H1 (cell line): ENCODE data around the gene SERPINB13. TPM values are rescaled to one million over a fixed set of nuclear protein-coding genes. Genes with fewer than 3 reads are reported as not detected.

ENCODE experiments used
- CTCF ChIA-PET: fragments of 300-600 bp; sonication (Branson Sonifier 250); formaldehyde crosslinking; loops from one replicate; lab custom pipeline; 2021; ENCODE audit not compliant: partially characterized antibody; lab: Charles Lee
- POLR2A ChIA-PET: fragments of 300-600 bp; sonication (Branson Sonifier 250); formaldehyde crosslinking; loops from one replicate; lab custom pipeline; 2021; ENCODE audit warnings: inconsistent platforms; ENCODE audit not compliant: partially characterized antibody; lab: Charles Lee
- DNase-seq, 2 experiments: peaks; one replicate each; pipeline versions ENCODE4 v3.0.0 to v3.0.0-alpha.2; 2010 to 2022; ENCODE audit warnings: low spot score in 2 of 2, low read depth in 1 of 2, mixed read lengths in 1 of 2
- FAIRE-seq: peaks from 2 replicates; lab custom pipeline; 2011; peaks lifted over from hg19 to GRCh38; lab: Jason Lieb, UNC
- H2AFZ ChIP-seq: 2 replicates; pipeline ENCODE4 v1.8.1; 2012; ENCODE audit warnings: low read length, inconsistent platforms
- H2AK5ac ChIP-seq: 2 replicates; pipeline ENCODE4 v1.6.1; 2013; ENCODE audit warnings: low read depth, low read length
- H2BK120ac ChIP-seq: replicated peaks from 2 replicates; pipeline ENCODE3; 2013; ENCODE audit warnings: low read depth, low read length, inconsistent platforms
- H2BK12ac ChIP-seq: 2 replicates; pipeline ENCODE4 v1.6.1; 2013; ENCODE audit warnings: low read depth, low read length
- H2BK15ac ChIP-seq: 2 replicates; pipeline ENCODE4 v1.6.1; 2013; ENCODE audit warnings: low read length
- H2BK20ac ChIP-seq: 2 replicates; pipeline ENCODE4 v1.6.1; 2013; ENCODE audit warnings: low read length
- H2BK5ac ChIP-seq: 2 replicates; pipeline ENCODE4 v1.6.1; 2013; ENCODE audit warnings: low read depth, low read length
- H3K14ac ChIP-seq: 2 replicates; pipeline ENCODE4 v1.6.1; 2013; ENCODE audit warnings: inconsistent platforms; ENCODE audit not compliant: insufficient read length
- H3K18ac ChIP-seq: 2 replicates; pipeline ENCODE4 v1.6.1; 2013; ENCODE audit warnings: low read length; ENCODE audit errors: extremely low read depth
- H3K23ac ChIP-seq: 2 replicates; pipeline ENCODE4 v1.6.1; 2013; ENCODE audit warnings: inconsistent platforms; ENCODE audit not compliant: insufficient read length
- H3K23me2 ChIP-seq: 2 replicates; pipeline ENCODE4 v1.6.1; 2013; ENCODE audit warnings: low read depth, low read length
- H3K27ac ChIP-seq: 2 replicates; pipeline ENCODE4 v1.6.1; 2011; ENCODE audit warnings: low read depth, low read length, inconsistent platforms
- H3K27me3 ChIP-seq, 4 experiments: replicated peaks in 1 of 4; 1 replicate in 1 of 4; 2 replicates in 3 of 4; pipeline versions ENCODE4 v1.6.1 to v1.8.1; 2011 to 2013; ENCODE audit warnings: low read length in 3 of 4, mild to moderate bottlenecking in 3 of 4, inconsistent platforms in 2 of 4, mixed read lengths in 2 of 4, moderate library complexity in 1 of 4; ENCODE audit not compliant: control insufficient read depth in 3 of 4, insufficient read depth in 3 of 4; ENCODE audit errors: extremely low read depth in 1 of 4
- H3K36me3 ChIP-seq, 4 experiments: 2 replicates each; pipeline versions ENCODE4 v1.6.1 to v1.8.1; 2011 to 2013; ENCODE audit warnings: mild to moderate bottlenecking in 4 of 4, low read length in 3 of 4, moderate library complexity in 2 of 4, control low read depth in 1 of 4, inconsistent platforms in 1 of 4; ENCODE audit not compliant: insufficient read depth in 4 of 4, control insufficient read depth in 2 of 4
- H3K4ac ChIP-seq: replicated peaks from 2 replicates; pipeline ENCODE3; 2013; ENCODE audit warnings: low read length, low read depth, mixed read lengths, inconsistent platforms; ENCODE audit not compliant: insufficient read length
- H3K4me1 ChIP-seq, 4 experiments: replicated peaks in 1 of 4; 1 replicate in 1 of 4; 2 replicates in 3 of 4; pipeline versions ENCODE4 v1.6.1 to v1.8.1; 2011 to 2013; ENCODE audit warnings: low read length in 3 of 4, inconsistent platforms in 2 of 4, mixed read lengths in 1 of 4; ENCODE audit not compliant: insufficient read depth in 4 of 4, control insufficient read depth in 3 of 4
- H3K4me2 ChIP-seq, 2 experiments: 2 replicates each; pipeline versions ENCODE4 v1.6.1 to v1.8.1; 2011 to 2013; ENCODE audit warnings: low read depth in 2 of 2, low read length in 2 of 2, control low read depth in 1 of 2, inconsistent platforms in 1 of 2, mild to moderate bottlenecking in 1 of 2; ENCODE audit not compliant: insufficient read depth in 1 of 2
- H3K4me3 ChIP-seq, 4 experiments: fragments of 200-600, 300-600 bp in 1 of 4; sonication (generic), shearing (Covaris generic), sonication (Bioruptor Twin) in 1 of 4; 2 replicates each; pipeline versions ENCODE4 v1.5.1 to v1.8.1; 2011 to 2016; ENCODE audit warnings: low read length in 4 of 4, low read depth in 3 of 4, control low read depth in 2 of 4, inconsistent platforms in 2 of 4, mild to moderate bottlenecking in 2 of 4, mixed read lengths in 1 of 4, moderate library complexity in 1 of 4; ENCODE audit not compliant: insufficient read depth in 2 of 4; ENCODE audit errors: extremely low read depth in 1 of 4
- H3K56ac ChIP-seq: replicated peaks from 2 replicates; pipeline ENCODE3; 2013; ENCODE audit warnings: low read depth, mild to moderate bottlenecking, mixed read lengths, low read length, inconsistent platforms; ENCODE audit not compliant: insufficient read length
- H3K79me1 ChIP-seq: 2 replicates; pipeline ENCODE4 v1.6.1; 2013; ENCODE audit warnings: low read depth, low read length, control low read depth
- H3K79me2 ChIP-seq, 2 experiments: 2 replicates each; pipeline versions ENCODE4 v1.6.1 to v1.8.1; 2012 to 2013; ENCODE audit warnings: low read length in 2 of 2, mild to moderate bottlenecking in 2 of 2, inconsistent platforms in 1 of 2; ENCODE audit not compliant: insufficient read depth in 2 of 2, control insufficient read depth in 1 of 2
- H3K9ac ChIP-seq, 4 experiments: replicated peaks in 1 of 4; 1 replicate in 1 of 4; 2 replicates in 3 of 4; pipeline versions ENCODE4 v1.6.1 to v1.8.1; 2011 to 2013; ENCODE audit warnings: low read depth in 3 of 4, low read length in 3 of 4, control low read depth in 2 of 4, mild to moderate bottlenecking in 2 of 4, moderate library complexity in 2 of 4, inconsistent platforms in 1 of 4; ENCODE audit errors: extremely low read depth in 1 of 4
- H3K9me3 ChIP-seq, 2 experiments: 2 replicates each; pipeline versions ENCODE4 v1.6.1 to v1.8.1; 2012 to 2013; ENCODE audit warnings: mild to moderate bottlenecking in 2 of 2, moderate library complexity in 2 of 2, control low read depth in 1 of 2, inconsistent platforms in 1 of 2, low read depth in 1 of 2, low read length in 1 of 2, mixed read lengths in 1 of 2; ENCODE audit not compliant: insufficient read depth in 2 of 2
- H4K20me1 ChIP-seq, 2 experiments: replicated peaks in 1 of 2; 2 replicates each; pipeline versions ENCODE3 to v1.8.1; 2011 to 2013; ENCODE audit warnings: inconsistent platforms in 2 of 2, low read length in 2 of 2, mild to moderate bottlenecking in 1 of 2; ENCODE audit not compliant: insufficient read depth in 2 of 2, control insufficient read depth in 1 of 2
- H4K5ac ChIP-seq: 2 replicates; pipeline ENCODE4 v1.6.1; 2013; ENCODE audit warnings: low read length, low read depth, mixed read lengths, inconsistent platforms; ENCODE audit not compliant: insufficient read length
- H4K8ac ChIP-seq: 2 replicates; pipeline ENCODE4 v1.8.0; 2013; ENCODE audit warnings: mild to moderate bottlenecking, moderate library complexity, low read length, inconsistent platforms; ENCODE audit not compliant: insufficient read depth; ENCODE audit errors: extremely low read depth
- H4K91ac ChIP-seq: replicated peaks from 2 replicates; pipeline ENCODE3; 2013; ENCODE audit warnings: low read length, mixed read lengths, inconsistent platforms; ENCODE audit not compliant: insufficient read length
- CREB1 ChIP-seq: IDR thresholded peaks from 2 replicates; pipeline ENCODE4 v1.6.1; 2012; ENCODE audit warnings: inconsistent platforms
- TEAD4 ChIP-seq: IDR thresholded peaks from 2 replicates; pipeline ENCODE4 v1.6.1; 2012; ENCODE audit warnings: low read depth, low read length, inconsistent platforms, mixed read lengths
- WGBS, 2 experiments: shearing (Covaris generic) in 1 of 2; methylation state at CpG; one replicate each; pipeline versions ENCODE4 v1.1.6 to v1.1.7; 2013 to 2015; ENCODE audit warnings: low lambda C conversion rate in 2 of 2, mixed read lengths in 2 of 2, inconsistent platforms in 1 of 2, low coverage in 1 of 2, missing lambda C conversion rate in 1 of 2; ENCODE audit not compliant: insufficient replicate concordance in 2 of 2, insufficient coverage in 1 of 2, insufficient read length in 1 of 2; ENCODE audit errors: extremely low coverage in 1 of 2, missing lambda C conversion rate in 1 of 2; 5-methylcytosine and 5-hydroxymethylcytosine counted together
- polyA plus RNA-seq, 7 experiments: library from polyadenylated mRNA; depleted of rRNA in 3 of 7; stranded (reverse) in 5 of 7; unstranded in 2 of 7; fragments of >200 nt in 5 of 7; fragments of 200-250 nt in 2 of 7; gene quantifications; 1 replicate in 5 of 7; 2 replicates in 1 of 7; 4 replicates in 1 of 7; pipeline versions ENCODE4 v1.2.1 to v1.2.3, GENCODE V29; 2011 to 2013; ENCODE audit warnings: missing spikeins in 2 of 7, mixed read lengths in 2 of 7
- total RNA-seq: library from RNA; stranded (reverse); fragmentation: NEBNext Ultra II Directional; extraction: Animal tissue kit (Norgen Biotek cat#: 25700); gene quantifications from 2 replicates; pipeline ENCODE4 v1.2.1, GENCODE V29; 2021

Gene SERPINB13
- total and polyA plus RNA-seq, 2 of the 8 experiments (the other 6 are each of a cell fraction or from before 2014, with no cell fraction given), result not detected

DNA sequence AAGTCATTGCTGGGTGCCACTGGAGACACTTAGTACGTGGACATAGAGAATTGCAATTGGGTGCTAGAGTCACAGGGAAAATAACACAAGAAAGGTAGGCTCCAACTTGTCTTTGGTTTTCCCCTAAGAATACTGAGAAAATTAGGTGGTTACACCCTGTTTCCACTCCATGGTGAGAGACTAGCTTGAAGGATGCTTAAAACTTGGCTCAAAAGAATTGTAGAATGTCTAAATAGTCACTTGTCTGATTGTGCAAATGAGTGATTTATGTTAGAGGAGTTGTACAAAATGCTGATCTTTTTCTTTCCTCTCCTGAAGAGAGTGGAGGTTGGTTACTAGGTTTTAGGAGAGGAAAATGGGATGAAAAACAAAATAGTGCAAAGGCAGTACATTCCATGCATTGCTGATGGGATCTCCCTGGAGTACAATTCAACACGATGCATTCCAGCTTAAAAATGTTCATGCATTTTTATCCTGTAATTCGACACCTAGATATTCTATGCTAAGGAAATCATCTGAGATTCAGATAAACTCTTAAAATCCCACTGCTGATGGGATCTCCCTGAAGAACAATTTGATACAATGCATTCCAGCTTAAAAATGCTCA lies 47.1 kb upstream of the SERPINB13 start:
- Histone ChIP-seq H3K27ac (no peak overlapping the region), H4K20me1 (no peaks in the 10 kb centered on the region), H3K79me1 (no peaks in the 10 kb centered on the region), H3K4me1 (peaks cover 0 to 6% (median 0%) of the 10 kb centered on the region in 4 experiments; a peak in 1 of 7 replicates), H3K23me2 (no peaks in the 10 kb centered on the region), H4K5ac (no peak overlapping the region), H3K23ac (no peak overlapping the region), H2BK120ac (no peak overlapping the region), H2BK20ac (no peak overlapping the region), H3K4ac (no peak overlapping the region), H2BK12ac (no peak overlapping the region), H2BK5ac (no peak overlapping the region), H3K4me3 (no peak overlapping the region), H3K18ac (no peak overlapping the region), H3K56ac (no peak overlapping the region), H4K8ac (no peak overlapping the region), H2BK15ac (no peak overlapping the region), H4K91ac (no peak overlapping the region), H3K9ac (no peak overlapping the region), H2AK5ac (no peak overlapping the region), H3K4me2 (no peak overlapping the region), H3K9me3 (0 out of 4 replicates have a peak, but pooled peaks cover 0 to 3% of the 10 kb centered on the region in 2 experiments), H3K79me2 (no peaks in the 10 kb centered on the region), H3K27me3 (no peaks in the 10 kb centered on the region; a peak in 1 of 7 replicates), H3K14ac (no peak overlapping the region), H3K36me3 (no peaks in the 10 kb centered on the region), H2AFZ (no peak overlapping the region)
- TF ChIP-seq TEAD4 (peak; percentile 84), CREB1 (no peak)
- DNase-seq (no peak), FAIRE-seq (no peak)
- ChIA-PET CTCF (interaction anchor here (1.0 to 4.8 kb wide), 2 partner anchors 38 to 102 kb away, joined by 3 to 19 read pairs; no protein-coding TSS in a partner anchor), POLR2A (no interaction called here)
- WGBS, 2 experiments, result 85% methylated on average over 3 of the region's 3 CpGs; no CpG with 5 or more reads in 1 of the 2 experiments
